ENCODE measurements around the gene NTNG1.

NTNG1 gene

DNA sequence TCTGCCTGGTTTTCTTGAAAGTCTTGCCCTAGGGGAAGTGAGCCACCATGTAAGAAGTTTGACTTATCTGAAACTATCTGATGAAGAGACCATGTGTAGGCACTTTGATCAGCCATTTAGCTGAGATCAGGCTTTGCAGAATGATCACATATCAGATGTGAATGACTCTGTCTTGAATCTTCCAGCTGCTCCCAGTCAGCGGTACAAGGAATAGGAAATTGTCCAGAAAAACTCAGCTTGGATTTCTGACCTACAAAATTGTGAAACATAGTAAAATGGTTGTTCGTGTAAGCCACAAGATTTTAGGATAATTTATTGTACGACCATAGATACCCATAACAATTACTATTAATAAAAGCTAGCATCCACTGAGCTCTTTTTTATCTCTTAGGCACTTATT lies 41.9 kb upstream of the NTNG1 start:
- Histone ChIP-seq H2AFZ (no peak overlapping the region), H3K36me3 (ENCODE audit: control insufficient read depth, insufficient read depth, low read length) (no peaks in the 10 kb centered on the region), H3K27me3 (ENCODE audit: control insufficient read depth, insufficient read depth, low read length) (no peaks in the 10 kb centered on the region), H3K9me3 (ENCODE audit: control insufficient read depth, low read length) (no peaks in the 10 kb centered on the region), H3K4me3 (ENCODE audit: low read depth, low read length) (no peak overlapping the region), H3K4me1 (no peaks in the 10 kb centered on the region), H3K4me2 (ENCODE audit: low read length) (no peak overlapping the region), H3K9ac (no peak overlapping the region), H3K79me2 (no peaks in the 10 kb centered on the region), H3K27ac (no peak overlapping the region)
- TF ChIP-seq, protein P1, sequence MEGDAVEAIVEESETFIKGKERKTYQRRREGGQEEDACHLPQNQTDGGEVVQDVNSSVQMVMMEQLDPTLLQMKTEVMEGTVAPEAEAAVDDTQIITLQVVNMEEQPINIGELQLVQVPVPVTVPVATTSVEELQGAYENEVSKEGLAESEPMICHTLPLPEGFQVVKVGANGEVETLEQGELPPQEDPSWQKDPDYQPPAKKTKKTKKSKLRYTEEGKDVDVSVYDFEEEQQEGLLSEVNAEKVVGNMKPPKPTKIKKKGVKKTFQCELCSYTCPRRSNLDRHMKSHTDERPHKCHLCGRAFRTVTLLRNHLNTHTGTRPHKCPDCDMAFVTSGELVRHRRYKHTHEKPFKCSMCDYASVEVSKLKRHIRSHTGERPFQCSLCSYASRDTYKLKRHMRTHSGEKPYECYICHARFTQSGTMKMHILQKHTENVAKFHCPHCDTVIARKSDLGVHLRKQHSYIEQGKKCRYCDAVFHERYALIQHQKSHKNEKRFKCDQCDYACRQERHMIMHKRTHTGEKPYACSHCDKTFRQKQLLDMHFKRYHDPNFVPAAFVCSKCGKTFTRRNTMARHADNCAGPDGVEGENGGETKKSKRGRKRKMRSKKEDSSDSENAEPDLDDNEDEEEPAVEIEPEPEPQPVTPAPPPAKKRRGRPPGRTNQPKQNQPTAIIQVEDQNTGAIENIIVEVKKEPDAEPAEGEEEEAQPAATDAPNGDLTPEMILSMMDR (IDR thresholded peaks at IDR 0.05), result no peak

DNA sequence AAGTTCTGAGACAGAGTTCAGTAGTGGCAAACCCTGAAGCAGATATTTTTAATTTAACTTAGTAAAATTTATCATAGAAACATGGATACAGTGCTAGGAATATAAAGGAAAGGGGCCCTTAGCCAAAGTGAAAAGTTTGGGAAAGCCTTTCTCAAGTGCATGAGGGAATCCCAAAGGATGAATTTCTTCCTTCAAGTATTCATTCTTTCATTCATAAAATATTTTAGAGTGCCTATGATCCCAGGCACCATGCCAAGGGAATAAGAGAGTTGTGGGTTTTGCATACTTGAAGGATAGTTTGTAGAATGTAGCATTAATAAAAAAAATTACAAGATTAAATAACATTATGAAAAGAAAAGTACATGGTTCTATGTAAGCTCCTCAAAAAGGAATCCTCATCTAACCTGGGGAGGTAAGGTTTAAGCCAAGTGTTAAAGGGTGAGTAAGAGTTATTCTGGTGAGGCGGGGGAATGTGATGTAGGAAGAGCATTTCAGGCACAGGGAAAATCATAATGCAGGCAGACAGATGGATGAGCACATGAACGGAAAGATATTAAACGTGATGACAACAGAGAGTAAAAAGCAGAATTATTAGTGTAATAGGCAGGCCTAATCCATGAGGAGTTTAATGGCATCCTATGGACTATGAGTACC lies 40.4 kb upstream of the NTNG1 start:
- Histone ChIP-seq H3K4me1 (no peaks in the 10 kb centered on the region), H3K36me3 (ENCODE audit: control insufficient read depth, insufficient read depth, low read length) (no peaks in the 10 kb centered on the region), H3K27ac (no peak overlapping the region), H2AFZ (no peak overlapping the region), H3K79me2 (no peaks in the 10 kb centered on the region), H3K9ac (no peak overlapping the region), H3K4me2 (ENCODE audit: low read length) (no peak overlapping the region), H3K4me3 (ENCODE audit: low read depth, low read length) (no peak overlapping the region), H3K9me3 (ENCODE audit: control insufficient read depth, low read length) (no peaks in the 10 kb centered on the region), H3K27me3 (ENCODE audit: control insufficient read depth, insufficient read depth, low read length) (no peaks in the 10 kb centered on the region)
- TF ChIP-seq, protein P1 (IDR thresholded peaks at IDR 0.05), result no peak

DNA sequence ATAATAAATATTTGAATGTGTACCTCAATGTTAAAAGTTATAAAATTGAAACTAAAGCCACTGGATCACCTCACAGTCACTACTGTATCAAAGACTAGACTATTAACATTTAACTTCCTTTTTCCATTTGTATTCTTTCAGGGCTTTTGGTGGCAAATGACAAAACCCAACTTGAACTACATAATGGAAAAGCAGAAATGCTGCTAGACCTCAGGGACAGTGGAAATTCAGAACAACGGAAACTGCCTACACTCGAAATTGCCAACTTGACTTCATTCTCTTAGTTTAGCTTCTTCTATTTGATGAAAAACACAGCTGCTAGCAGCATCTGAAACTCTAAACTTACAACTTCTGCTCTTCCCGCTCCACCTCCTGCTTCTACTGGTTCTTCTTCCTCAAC lies 34.9 kb upstream of the NTNG1 start:
- no peaks in the 10 kb centered on the region for H3K36me3 ChIP-seq (ENCODE audit: control insufficient read depth, insufficient read depth, low read length)

DNA sequence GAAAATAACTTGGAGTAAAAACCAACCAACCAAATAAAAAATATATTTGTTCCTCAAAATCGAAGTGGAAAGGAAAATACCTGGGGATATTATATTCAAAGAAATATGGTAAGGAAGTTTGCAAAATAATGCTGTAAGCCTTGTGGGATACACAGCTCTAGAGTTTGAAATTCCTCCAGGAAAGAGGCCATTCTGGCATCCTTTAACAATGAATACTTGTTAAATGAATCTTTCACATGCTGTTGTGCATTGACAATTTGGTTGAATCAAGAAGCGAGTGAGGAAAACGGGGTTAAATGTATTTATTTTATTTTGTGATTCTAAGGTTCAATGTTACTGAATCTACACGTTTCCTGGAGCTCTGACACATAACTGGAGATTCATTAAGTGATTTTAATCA lies 30.5 kb upstream of the NTNG1 start:
- no peaks in the 10 kb centered on the region for H3K9me3 ChIP-seq (ENCODE audit: control insufficient read depth, low read length)
- H3K79me2 ChIP-seq, result no peaks in the 10 kb centered on the region
- H3K4me3 ChIP-seq (ENCODE audit: low read depth, low read length), result no peak overlapping the region
- H3K4me2 ChIP-seq (ENCODE audit: low read length), result no peak overlapping the region
- H3K9ac ChIP-seq, result no peak overlapping the region
- H3K4me1 ChIP-seq, result no peaks in the 10 kb centered on the region
- no peak overlapping the region for H2AFZ ChIP-seq
- no peaks in the 10 kb centered on the region for H3K27me3 ChIP-seq (ENCODE audit: control insufficient read depth, insufficient read depth, low read length)
- H3K27ac ChIP-seq, result no peak overlapping the region
- H3K36me3 ChIP-seq (ENCODE audit: control insufficient read depth, insufficient read depth, low read length), result no peaks in the 10 kb centered on the region
- TF ChIP-seq, protein P1 (IDR thresholded peaks at IDR 0.05), result no peak

More for the DNA sequence above, 34.9 kb upstream of the NTNG1 start:
- Histone ChIP-seq H3K27ac (no peak overlapping the region), H3K9me3 (ENCODE audit: control insufficient read depth, low read length) (no peaks in the 10 kb centered on the region), H3K79me2 (no peaks in the 10 kb centered on the region), H3K4me3 (ENCODE audit: low read depth, low read length) (no peak overlapping the region), H2AFZ (no peak overlapping the region), H3K9ac (no peak overlapping the region), H3K4me2 (ENCODE audit: low read length) (no peak overlapping the region), H3K27me3 (ENCODE audit: control insufficient read depth, insufficient read depth, low read length) (no peaks in the 10 kb centered on the region), H3K4me1 (no peaks in the 10 kb centered on the region)
- TF ChIP-seq, protein P1 (IDR thresholded peaks at IDR 0.05), result no peak

DNA sequence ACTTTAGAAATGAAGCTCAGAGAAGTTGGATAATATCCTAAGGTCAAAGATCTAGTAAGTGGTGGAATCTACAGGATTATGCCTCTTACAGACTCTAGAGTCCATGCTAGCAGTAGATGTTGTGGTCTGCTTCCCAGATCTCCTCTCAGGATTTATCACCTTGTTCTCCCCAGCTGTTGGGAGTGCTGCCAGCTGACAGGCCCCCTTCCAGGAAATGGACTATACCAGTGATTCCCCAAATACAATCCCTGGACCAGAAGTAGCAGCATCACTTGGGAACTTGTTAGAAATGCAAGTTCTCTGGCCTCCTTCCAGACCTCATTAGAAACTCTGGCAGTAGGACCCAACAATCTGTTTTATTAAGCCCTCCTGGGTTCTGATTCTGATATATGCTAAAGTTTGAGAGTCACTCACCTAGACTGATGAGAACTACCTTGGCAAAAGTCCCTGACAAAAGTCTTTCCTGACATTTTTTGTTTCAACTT lies 24.5 kb upstream of the NTNG1 start:
- H3K4me1 ChIP-seq, result no peaks in the 10 kb centered on the region
- H2AFZ ChIP-seq, result no peak overlapping the region
- H3K4me3 ChIP-seq (ENCODE audit: low read depth, low read length), result no peak overlapping the region
- no peaks in the 10 kb centered on the region for H3K36me3 ChIP-seq (ENCODE audit: control insufficient read depth, insufficient read depth, low read length)
- no peaks in the 10 kb centered on the region for H3K27me3 ChIP-seq (ENCODE audit: control insufficient read depth, insufficient read depth, low read length)
- no peak overlapping the region for H3K4me2 ChIP-seq (ENCODE audit: low read length)
- no peaks in the 10 kb centered on the region for H3K79me2 ChIP-seq
- no peak overlapping the region for H3K9ac ChIP-seq
- H3K27ac ChIP-seq, result no peak overlapping the region
- TF ChIP-seq, protein P1 (IDR thresholded peaks at IDR 0.05), result no peak
- H3K9me3 ChIP-seq (ENCODE audit: control insufficient read depth, low read length), result no peaks in the 10 kb centered on the region
